Measurements from ENCODE around the gene OTULIN. TPM values are rescaled to one million over a fixed set of nuclear protein-coding genes. Genes with fewer than 3 reads are reported as not detected.

The OTULIN gene
- total RNA-seq, 6 experiments from 2014 or later, result 25.2 to 34.8 (median 29.2) TPM

GRCh38 chr5:14685757-14686156 is 21.2 kb downstream of the OTULIN start:
- intact Hi-C loops (cut with DNase I), result no loop called here
- Histone ChIP-seq H3K36me3 (peaks cover 0 to 55% (median 28%) of the 10 kb centered on the region in 4 donors), H3K27ac (peak overlapping the region; percentile 21 to 87 (median 84)), H3K9me3 (no peaks in the 10 kb centered on the region), H3K27me3 (no peaks in the 10 kb centered on the region), H3K4me3 (no peak overlapping the region), H3K4me1 (peaks cover 0 to 36% (median 18%) of the 10 kb centered on the region in 4 donors)
- DNase-seq (no peak), ATAC-seq (peak; percentile 59 to 76 (median 68))
- 27% methylated on average over 6 of the region's 6 CpGs for WGBS (ENCODE audit: insufficient coverage, low coverage, low lambda C conversion rate, missing lambda C conversion rate)
- TF ChIP-seq CTCF (IDR thresholded peaks at IDR 0.05), result peak; percentile 65 to 74 (median 69)
- no peak for TF ChIP-seq POLR2A (IDR thresholded peaks at IDR 0.05)

GRCh38 chr5:14686517-14686916 is 22.0 kb downstream of the OTULIN start:
- peak overlapping the region in 1 of 3 donors; percentile 84 for H3K27ac ChIP-seq
- intact Hi-C loops (cut with DNase I), result no loop called here
- H3K4me1 ChIP-seq, result peaks cover 0 to 36% (median 18%) of the 10 kb centered on the region in 4 donors
- no peaks in the 10 kb centered on the region for H3K9me3 ChIP-seq
- no peak for TF ChIP-seq CTCF (IDR thresholded peaks at IDR 0.05)
- no peak for TF ChIP-seq POLR2A (IDR thresholded peaks at IDR 0.05)
- no peak overlapping the region for H3K4me3 ChIP-seq
- peaks cover 0 to 55% (median 27%) of the 10 kb centered on the region in 4 donors for H3K36me3 ChIP-seq
- ATAC-seq (no peak), DNase-seq (no peak)
- H3K27me3 ChIP-seq, result no peaks in the 10 kb centered on the region

- intact Hi-C loops (cut with DNase I), result no loop called here
- H3K4me3 ChIP-seq, result no peak overlapping the region
- ATAC-seq (no peak), DNase-seq (no peak)
- H3K4me1 ChIP-seq, result peaks cover 0 to 36% (median 18%) of the 10 kb centered on the region in 4 donors
- peaks cover 0 to 55% (median 25%) of the 10 kb centered on the region in 4 donors for H3K36me3 ChIP-seq
- 81% methylated on average over 2 of the region's 4 CpGs for WGBS (ENCODE audit: insufficient coverage, low coverage, low lambda C conversion rate, missing lambda C conversion rate)
- H3K27me3 ChIP-seq, result no peaks in the 10 kb centered on the region
- no peak overlapping the region for H3K27ac ChIP-seq
- no peaks in the 10 kb centered on the region for H3K9me3 ChIP-seq
- TF ChIP-seq POLR2A (IDR thresholded peaks at IDR 0.05), result no peak
- no peak for TF ChIP-seq CTCF (IDR thresholded peaks at IDR 0.05)
These were observed 22.6 kb downstream of the OTULIN start for GRCh38 chr5:14687023-14687665.

- 93% methylated on average over 5 of the region's 5 CpGs for WGBS (ENCODE audit: insufficient coverage, low coverage, low lambda C conversion rate, missing lambda C conversion rate)
- Histone ChIP-seq H3K9me3 (no peaks in the 10 kb centered on the region), H3K36me3 (peaks cover 0 to 59% (median 25%) of the 10 kb centered on the region in 4 donors), H3K27ac (no peak overlapping the region), H3K4me1 (peaks cover 0 to 22% (median 5%) of the 10 kb centered on the region in 4 donors), H3K4me3 (no peak overlapping the region), H3K27me3 (no peaks in the 10 kb centered on the region)
- no peak for ATAC-seq
- intact Hi-C loops (cut with DNase I), result no loop called here
- no peak for TF ChIP-seq CTCF (IDR thresholded peaks at IDR 0.05)
- no peak for TF ChIP-seq POLR2A (IDR thresholded peaks at IDR 0.05)
- no peak for DNase-seq
These were observed 28.6 kb downstream of the OTULIN start for GRCh38 chr5:14693070-14693469.

Data from right lobe of liver (tissue), 6 donors.